ENCODE results near the gene CRB2. TPM values are rescaled to one million over a fixed set of nuclear protein-coding genes. Genes with fewer than 3 reads are reported as not detected.

The CRB2 gene
- total and polyA plus RNA-seq, 2 of the 13 experiments (the other 11 are each of a cell fraction or from before 2014, with no cell fraction given): 0.01 to 0.29 TPM

- POLR2A ChIA-PET: no interaction called here
- 86% methylated on average over 9 of the region's 17 CpGs for WGBS (ENCODE audit: low lambda C conversion rate)
- no peak overlapping the region for H3K4me3 ChIP-seq (replicated peaks in 1 of 3; ENCODE audit: insufficient read depth in 1 of 3, low read depth in 2 of 3, low read length in 3 of 3)
- ATAC-seq (no peak; the same call in 2 of the 3 replicates), FAIRE-seq (no peak), DNase-seq (ENCODE audit: low spot score) (no peak)
- H3K27me3 ChIP-seq (ENCODE audit: control insufficient read depth in 1 of 2, insufficient read depth in 2 of 2, low read length in 2 of 2): no peaks in the 10 kb centered on the region
- TF ChIP-seq CBX1 (IDR thresholded peaks at IDR 0.05; ENCODE audit: low read depth) (no peak), PBX2 (CRISPR knock-in tag; IDR thresholded peaks at IDR 0.05) (no peak), ZNF431 (CRISPR knock-in tag; IDR thresholded peaks at IDR 0.05; ENCODE audit: borderline replicate concordance, low read depth) (no peak), ZNF17 (CRISPR knock-in tag; IDR thresholded peaks at IDR 0.05) (no peak), DMTF1 (CRISPR knock-in tag; IDR thresholded peaks at IDR 0.05) (no peak), RBFOX2 (IDR thresholded peaks at IDR 0.05; ENCODE audit: low read depth, low read length) (no peak)
- no peaks in the 10 kb centered on the region for H3K4me1 ChIP-seq (ENCODE audit: insufficient read depth, low read length)
- H3K79me2 ChIP-seq (ENCODE audit: insufficient read depth, low read length): no peaks in the 10 kb centered on the region
- in situ Hi-C loops (cut with HindIII; ENCODE audit: extremely low pct_ligation_motif_present, low pct_unique_long_range_greater_than_20kb) (loop anchor here (10.0 to 25.0 kb wide), 2 partner anchors 102 to 634 kb away; no protein-coding TSS in a partner anchor), intact Hi-C loops (cut with micrococcal nuclease; ENCODE audit: unreplicated experiment) (loop anchor here (2.0 to 5.0 kb wide), 2 partner anchors 64 to 638 kb away; no protein-coding TSS in a partner anchor)
- H3K27ac ChIP-seq (ENCODE audit: extremely low read length, insufficient read depth, low read length): no peak overlapping the region
- no peak overlapping the region for H2AFZ ChIP-seq (ENCODE audit: low read length)
- H3K36me3 ChIP-seq (replicated peaks in 1 of 2; ENCODE audit: control insufficient read depth in 1 of 2, insufficient read depth in 2 of 2, low read length in 2 of 2): peaks cover 2 to 5% of the 10 kb centered on the region in 2 experiments; a peak in 3 of 5 replicates
- H3K9ac ChIP-seq (ENCODE audit: insufficient read depth, low read depth, low read length): no peak overlapping the region
- BruUV-seq (replicated peaks): no TSS peak
- no peaks in the 10 kb centered on the region for H4K20me1 ChIP-seq (ENCODE audit: insufficient read depth, low read length)
- H3K9me3 ChIP-seq (ENCODE audit: low read length): no peaks in the 10 kb centered on the region
- CTCF ChIA-PET (ENCODE audit: low intra/inter-chr PET ratio, low total read pairs): no interaction called here
- H3K4me2 ChIP-seq (ENCODE audit: low read depth, low read length): no peak overlapping the region
Observed at GRCh38 chr9:123402981-123403509, 47.0 kb downstream of the CRB2 start.
